HepG2 (cell line): ENCODE measurements around the gene GPATCH8. TPM values are rescaled to one million over a fixed set of nuclear protein-coding genes. Genes with fewer than 3 reads are reported as not detected.

ENCODE experiments used
- ATAC-seq: fragments of 200-7000 bp; cut with Tn5 transposase; 3 replicates; pipeline ENCODE4 v1.9.1; 2020; ENCODE audit warnings: mild to moderate bottlenecking, moderate library complexity
- BruUV-seq: library from RNA; stranded (reverse); fragments of 400-500 nt; replicated peaks from 2 replicates; lab custom pipeline; 2021; lab: Mats Ljungman, UMichigan
- CTCF ChIA-PET: fragments of 300-600 bp; formaldehyde crosslinking; extraction: SDS; loops from one replicate; lab custom pipeline; 2021; ENCODE audit warnings: low total read pairs, inconsistent platforms, low intra/inter-chr PET ratio; lab: Yijun Ruan, JAX
- POLR2A ChIA-PET: fragments of 350-600 bp; sonication (Branson Sonifier 250); formaldehyde crosslinking; loops from one replicate; lab custom pipeline; 2020; ENCODE audit warnings: antibody characterized with exemption, inconsistent platforms; lab: Yijun Ruan, JAX
- DNase-seq: peaks from one replicate; pipeline ENCODE4 v3.0.0-alpha.2; 2015; ENCODE audit warnings: low spot score
- FAIRE-seq: peaks from 3 replicates; lab custom pipeline; 2011; peaks lifted over from hg19 to GRCh38; lab: Jason Lieb, UNC
- H2AFZ ChIP-seq: one replicate; pipeline ENCODE4 v1.6.1; 2011; ENCODE audit warnings: low read length, inconsistent platforms
- H3K27ac ChIP-seq: fragments of 300-600 bp; 3 replicates; pipeline ENCODE4 v1.8.0; 2011; ENCODE audit warnings: mixed run types, mild to moderate bottlenecking, mixed read lengths, low read length, inconsistent platforms; ENCODE audit not compliant: insufficient read depth; ENCODE audit errors: extremely low read length
- H3K27me3 ChIP-seq, 2 experiments: fragments of 200-600 bp in 1 of 2; 2 replicates in 1 of 2; 3 replicates in 1 of 2; pipeline versions ENCODE4 v1.6.0 to v1.8.0; 2011; ENCODE audit warnings: low read length in 2 of 2, mild to moderate bottlenecking in 2 of 2, moderate library complexity in 2 of 2, inconsistent platforms in 1 of 2; ENCODE audit not compliant: insufficient read depth in 2 of 2, control insufficient read depth in 1 of 2
- H3K36me3 ChIP-seq, 2 experiments: fragments of 200-600 bp in 1 of 2; replicated peaks in 1 of 2; 2 replicates in 1 of 2; 3 replicates in 1 of 2; pipeline versions ENCODE4 v1.5.1 to v1.8.0; 2011; ENCODE audit warnings: low read length in 2 of 2, inconsistent platforms in 1 of 2; ENCODE audit not compliant: insufficient read depth in 2 of 2, control insufficient read depth in 1 of 2
- H3K4me1 ChIP-seq: 2 replicates; pipeline ENCODE4 v1.5.1; 2012; ENCODE audit warnings: low read length, inconsistent platforms; ENCODE audit not compliant: insufficient read depth
- H3K4me2 ChIP-seq: 2 replicates; pipeline ENCODE4 v1.6.0; 2011; ENCODE audit warnings: low read depth, low read length, inconsistent platforms
- H3K4me3 ChIP-seq, 3 experiments: fragments of 200-600 bp in 1 of 3; sonication (generic), shearing (Covaris generic) in 1 of 3; replicated peaks in 1 of 3; 2 replicates each; pipeline ENCODE4 v1.5.1; 2011 to 2016; ENCODE audit warnings: low read length in 3 of 3, inconsistent platforms in 2 of 3, low read depth in 2 of 3, mild to moderate bottlenecking in 2 of 3, control low read depth in 1 of 3, mixed read lengths in 1 of 3; ENCODE audit not compliant: insufficient read depth in 1 of 3
- H3K79me2 ChIP-seq: one replicate; pipeline ENCODE4 v1.6.1; 2011; ENCODE audit warnings: low read length, inconsistent platforms; ENCODE audit not compliant: insufficient read depth
- H3K9ac ChIP-seq: 2 replicates; pipeline ENCODE4 v1.6.0; 2011; ENCODE audit warnings: mild to moderate bottlenecking, low read depth, low read length, inconsistent platforms; ENCODE audit not compliant: insufficient read depth
- H3K9me3 ChIP-seq: 2 replicates; pipeline ENCODE4 v1.5.1; 2012; ENCODE audit warnings: mild to moderate bottlenecking, low read length
- H4K20me1 ChIP-seq: 2 replicates; pipeline ENCODE4 v1.6.0; 2011; ENCODE audit warnings: inconsistent platforms, mild to moderate bottlenecking, low read length, moderate library complexity; ENCODE audit not compliant: insufficient read depth
- BATF2 ChIP-seq: sonication (generic); formaldehyde crosslinking; IDR thresholded peaks from 2 replicates; pipeline ENCODE4 v1.8.0; 2022; ENCODE audit warnings: mild to moderate bottlenecking, missing genetic modification reagents, moderate library complexity
- CAMTA2 ChIP-seq: sonication (generic); formaldehyde crosslinking; IDR thresholded peaks from 2 replicates; pipeline ENCODE4 v1.4.0; 2020; ENCODE audit warnings: mild to moderate bottlenecking, missing genetic modification reagents, borderline replicate concordance
- CEBPG ChIP-seq: IDR thresholded peaks from 2 replicates; pipeline ENCODE4 v1.6.1; 2016
- GTF2F1 ChIP-seq: fragments of 150-350 bp; IDR thresholded peaks from 2 replicates; pipeline ENCODE4 v1.6.1; 2014; ENCODE audit warnings: low read length
- MAZ ChIP-seq, 2 experiments: sonication (generic) in 1 of 2; formaldehyde crosslinking in 1 of 2; IDR thresholded peaks; 2 replicates each; pipeline versions ENCODE4 v1.5.0 to v1.6.1; 2012 to 2020; ENCODE audit warnings: low read depth in 2 of 2, mild to moderate bottlenecking in 2 of 2, borderline replicate concordance in 1 of 2, improper control_type of control experiment in 1 of 2, low read length in 1 of 2, missing genetic modification reagents in 1 of 2, moderate library complexity in 1 of 2
- MTF1 ChIP-seq: sonication (generic); formaldehyde crosslinking; IDR thresholded peaks from 2 replicates; pipeline ENCODE4 v1.5.0; 2020; ENCODE audit warnings: missing genetic modification reagents
- NFE2L2 ChIP-seq: fragments of 150-350 bp; IDR thresholded peaks from 2 replicates; pipeline ENCODE4 v1.6.1; 2014; ENCODE audit warnings: low read length
- NONO ChIP-seq, 2 experiments: fragments of 450-650 bp in 1 of 2; sonication (generic) in 1 of 2; formaldehyde crosslinking in 1 of 2; IDR thresholded peaks in 1 of 2; conservative IDR thresholded peaks in 1 of 2; 2 replicates each; pipeline versions ENCODE4 v1.6.1 to v1.8.0; 2017 to 2022; ENCODE audit warnings: mild to moderate bottlenecking in 1 of 2, missing genetic modification reagents in 1 of 2, moderate library complexity in 1 of 2
- PRDM10 ChIP-seq: sonication (generic); formaldehyde crosslinking; IDR thresholded peaks from 2 replicates; pipeline ENCODE4 v1.4.0; 2020; ENCODE audit warnings: low read depth, missing genetic modification reagents
- SAFB2 ChIP-seq: sonication (generic); formaldehyde crosslinking; IDR thresholded peaks from 2 replicates; pipeline ENCODE4 v1.5.1; 2020; ENCODE audit warnings: missing genetic modification reagents, low read depth, mild to moderate bottlenecking, borderline replicate concordance
- SMARCC2 ChIP-seq: fragments of 450-650 bp; IDR thresholded peaks from 2 replicates; pipeline ENCODE4 v1.6.1; 2017; ENCODE audit warnings: antibody characterized with exemption, mild to moderate bottlenecking
- YEATS2 ChIP-seq: sonication (generic); formaldehyde crosslinking; IDR thresholded peaks from 2 replicates; pipeline ENCODE4 v1.4.0; 2020; ENCODE audit warnings: missing genetic modification reagents, borderline replicate concordance
- ZNF253 ChIP-seq: sonication (generic); formaldehyde crosslinking; IDR thresholded peaks from 2 replicates; pipeline ENCODE4 v1.8.0; 2022; ENCODE audit warnings: mild to moderate bottlenecking, missing genetic modification reagents, borderline replicate concordance
- ZNF350 ChIP-seq: sonication (generic); formaldehyde crosslinking; IDR thresholded peaks from 2 replicates; pipeline ENCODE4 v1.4.0; 2020; ENCODE audit warnings: mild to moderate bottlenecking, low read depth, missing genetic modification reagents, borderline replicate concordance
- ZNF367 ChIP-seq: sonication (generic); formaldehyde crosslinking; IDR thresholded peaks from 2 replicates; pipeline ENCODE4 v1.4.0; 2020; ENCODE audit warnings: missing genetic modification reagents, borderline replicate concordance
- ZNF605 ChIP-seq: sonication (generic); formaldehyde crosslinking; IDR thresholded peaks from 2 replicates; pipeline ENCODE4 v1.8.0; 2022; ENCODE audit warnings: mild to moderate bottlenecking, missing genetic modification reagents
- WGBS: methylation state at CpG from one replicate; pipeline ENCODE4 v1.1.6; 2017; ENCODE audit warnings: low lambda C conversion rate; 5-methylcytosine and 5-hydroxymethylcytosine counted together
- in situ Hi-C: cut with HindIII; loops from 2 replicates; pipeline ENCODE4 v1.10.0; 2017; ENCODE audit warnings: low pct_unique_long_range_greater_than_20kb; ENCODE audit not compliant: extremely low pct_ligation_motif_present
- intact Hi-C: fragments of 100-400 bp; cut with micrococcal nuclease; formaldehyde crosslinking; loops from one replicate; pipeline ENCODE4 v1.10.0; 2022; ENCODE audit not compliant: unreplicated experiment
- polyA plus RNA-seq, 8 experiments: library from polyadenylated mRNA; depleted of rRNA in 3 of 8; stranded (reverse) in 7 of 8; unstranded in 1 of 8; fragments of >200 nt; fragmentation: Illumina TruSeq in 4 of 8; extraction: Trizol in 4 of 8; gene quantifications; 2 replicates each; pipeline versions ENCODE4 v1.2.1 to v1.2.3, GENCODE V29; 2011 to 2016; ENCODE audit warnings: low read depth in 4 of 8, missing spikeins in 1 of 8, mixed read lengths in 1 of 8; ENCODE audit not compliant: insufficient read depth in 1 of 8
- total RNA-seq, 5 experiments: library from RNA; depleted of rRNA; stranded (reverse); fragments of >200 nt; fragmentation: Illumina TruSeq; extraction: Trizol; gene quantifications; 2 replicates each; pipeline ENCODE4 v1.2.3, GENCODE V29; 2016; ENCODE audit warnings: low read depth in 1 of 5

GPATCH8 gene
- total and polyA plus RNA-seq, 2 of the 13 experiments (the other 11 are each of a cell fraction or from before 2014, with no cell fraction given) = 20.7 to 21.5 TPM

- H3K4me1 ChIP-seq = no peaks in the 10 kb centered on the region
- POLR2A ChIA-PET = no interaction called here
- no peak for FAIRE-seq
- in situ Hi-C loops (no loop called here), intact Hi-C loops (no loop called here)
- H3K9me3 ChIP-seq = no peaks in the 10 kb centered on the region
- ATAC-seq = no peak
- H3K27ac ChIP-seq = no peak overlapping the region
- peaks cover 10 to 31% of the 10 kb centered on the region in 2 experiments for H3K36me3 ChIP-seq
- no peak for DNase-seq
- no peak overlapping the region for H3K9ac ChIP-seq
- no peak overlapping the region for H3K4me2 ChIP-seq
- 83% methylated on average over 2 of the region's 2 CpGs for WGBS
- no peaks in the 10 kb centered on the region for H4K20me1 ChIP-seq
- TF ChIP-seq ZNF605 (CRISPR knock-in tag) = no peak
- no peak for TF ChIP-seq NONO (IDR thresholded peaks at IDR 0.05)
- no peak for TF ChIP-seq NONO (CRISPR knock-in tag; conservative IDR thresholded peaks at IDR 0.05)
- TF ChIP-seq NFE2L2 = no peak
- no peak for TF ChIP-seq CEBPG (CRISPR knock-in tag)
- TF ChIP-seq SAFB2 (CRISPR knock-in tag) = no peak
- no peak for TF ChIP-seq GTF2F1
- TF ChIP-seq MTF1 = no peak
- TF ChIP-seq CAMTA2 (CRISPR knock-in tag) = no peak
- no peak for TF ChIP-seq ZNF350 (CRISPR knock-in tag)
- no peak for TF ChIP-seq SMARCC2
- no peak for TF ChIP-seq ZNF367
- TF ChIP-seq PRDM10 (CRISPR knock-in tag) = no peak
- no peak for TF ChIP-seq ZNF253
- TF ChIP-seq MAZ (IDR thresholded peaks at IDR 0.05; ENCODE audit: borderline replicate concordance, low read depth, low read length) = no peak
- no peak for TF ChIP-seq MAZ (CRISPR knock-in tag; IDR thresholded peaks at IDR 0.05; ENCODE audit: low read depth)
- TF ChIP-seq YEATS2 (CRISPR knock-in tag) = no peak
- TF ChIP-seq BATF2 (CRISPR knock-in tag) = no peak
- H3K4me3 ChIP-seq = no peak overlapping the region
- CTCF ChIA-PET = no interaction called here
- no TSS peak for BruUV-seq
- H3K79me2 ChIP-seq = peaks cover 5% of the 10 kb centered on the region
- no peak overlapping the region for H2AFZ ChIP-seq
- H3K27me3 ChIP-seq = no peaks in the 10 kb centered on the region; a peak in 1 of 5 replicates
These were observed 64.6 kb downstream of the GPATCH8 start for GRCh38 chr17:44438636-44439035.
